HG03097 (cell line): ENCODE data around the gene ANO6.
A peak's percentile ranks its signal among the peaks of the same experiment; 100 is the strongest.
"Not testable (repeated sequence)": the region's sequence is repeated elsewhere in the genome, so short reads cannot be mapped to it uniquely, and the experiment has no call there.

Experiments
- ATAC-seq: cut with Tn5 transposase; IDR thresholded peaks from one replicate; pipeline ENCODE4 v1.9.1; 2021; ENCODE audit not compliant: unreplicated experiment, low FRiP score

Gene ANO6

DNA sequence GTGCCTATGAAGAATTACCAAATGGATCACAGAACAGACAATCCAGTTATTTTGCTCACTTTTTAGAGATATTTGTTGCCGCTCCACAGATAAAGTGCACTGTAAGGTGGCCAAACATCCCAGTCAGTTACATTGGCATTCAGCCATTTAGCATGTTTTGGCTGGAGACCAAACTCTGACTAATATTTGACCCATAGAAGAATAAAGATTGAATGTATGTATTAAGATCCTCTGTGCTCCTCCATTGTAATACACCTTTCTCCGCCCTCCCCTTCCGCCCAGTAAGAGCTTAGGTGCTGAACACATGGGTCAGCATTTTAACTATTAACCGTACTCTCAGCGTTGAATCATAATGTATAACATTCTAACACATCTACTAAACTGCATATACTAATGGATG is 163.4 kb downstream of the ANO6 start:
- no peak for ATAC-seq

DNA sequence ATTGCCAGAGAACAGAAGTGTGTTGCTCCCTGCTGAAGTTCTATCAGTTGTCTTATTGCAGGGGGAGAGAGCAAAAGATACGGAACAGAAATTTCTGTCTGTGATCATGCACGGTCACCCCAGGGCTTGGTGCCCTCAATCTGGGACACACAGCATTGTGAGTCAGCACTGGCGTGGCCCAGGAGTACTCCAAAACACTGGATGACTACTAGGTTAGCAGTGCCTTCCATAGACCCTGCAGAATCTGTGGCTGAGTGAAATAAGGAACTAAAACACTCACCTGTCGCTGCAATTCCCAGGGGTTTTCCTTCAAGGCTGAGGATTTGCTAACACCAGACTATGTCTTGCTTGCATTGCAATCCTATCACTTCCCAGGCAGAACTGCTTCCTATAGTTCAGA is 165.5 kb downstream of the ANO6 start:
- ATAC-seq: no peak

DNA sequence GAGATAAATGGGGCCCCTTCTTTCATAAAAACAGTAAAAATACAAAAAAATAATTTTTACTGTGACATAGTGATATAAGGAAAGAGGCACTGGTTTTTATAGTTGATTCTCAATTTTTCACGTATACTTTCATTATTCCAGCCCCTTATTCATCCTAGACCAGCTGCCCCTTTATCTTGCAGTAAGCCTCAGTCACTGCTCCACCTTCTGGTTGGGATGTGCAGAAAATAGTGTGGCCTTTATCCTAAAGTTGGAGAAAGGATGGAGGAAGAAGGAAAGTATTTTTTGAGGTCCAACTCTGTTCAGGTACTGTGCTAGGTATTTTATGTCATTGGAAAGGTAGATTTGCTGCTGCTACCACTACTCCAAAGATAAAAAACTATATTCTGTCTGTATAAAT is 172.7 kb downstream of the ANO6 start:
- no peak for ATAC-seq

DNA sequence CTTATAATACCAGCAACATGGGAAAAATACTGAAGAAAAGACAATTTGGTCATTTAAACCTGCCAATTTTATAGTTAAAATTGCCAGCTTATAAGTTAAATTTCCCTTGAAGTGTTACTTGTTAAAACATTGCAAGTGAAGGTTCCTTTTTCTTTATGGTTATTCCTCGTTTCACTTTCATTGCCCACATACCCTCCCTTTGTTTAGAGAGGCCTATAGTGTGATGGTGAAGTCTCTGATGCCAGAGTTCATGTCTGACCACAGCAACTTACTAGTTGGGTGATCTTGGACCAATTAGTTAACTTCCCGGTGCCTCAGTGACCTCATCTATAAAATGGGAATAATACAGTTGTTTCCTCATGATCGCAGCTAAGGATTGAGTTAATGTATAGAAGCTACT is 173.5 kb downstream of the ANO6 start:
- ATAC-seq: no peak

DNA sequence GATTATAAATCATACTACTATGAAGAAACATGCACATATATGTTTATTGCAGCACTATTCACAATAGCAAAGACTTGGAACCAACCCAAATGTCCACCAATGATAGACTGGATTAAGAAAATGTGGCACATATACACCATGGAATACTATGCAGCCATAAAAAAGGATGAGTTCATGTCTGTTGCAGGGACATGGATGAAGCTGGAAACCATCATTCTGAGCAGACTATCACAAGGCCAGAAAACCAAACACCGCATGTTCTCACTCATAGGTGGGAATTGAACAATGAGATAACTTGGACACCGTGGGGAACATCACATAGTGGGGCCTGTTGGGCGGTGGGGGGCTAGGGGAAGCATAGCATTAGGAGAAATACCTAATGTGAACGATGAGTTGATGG is 181.6 kb downstream of the ANO6 start:
- not testable (repeated sequence) for ATAC-seq

DNA sequence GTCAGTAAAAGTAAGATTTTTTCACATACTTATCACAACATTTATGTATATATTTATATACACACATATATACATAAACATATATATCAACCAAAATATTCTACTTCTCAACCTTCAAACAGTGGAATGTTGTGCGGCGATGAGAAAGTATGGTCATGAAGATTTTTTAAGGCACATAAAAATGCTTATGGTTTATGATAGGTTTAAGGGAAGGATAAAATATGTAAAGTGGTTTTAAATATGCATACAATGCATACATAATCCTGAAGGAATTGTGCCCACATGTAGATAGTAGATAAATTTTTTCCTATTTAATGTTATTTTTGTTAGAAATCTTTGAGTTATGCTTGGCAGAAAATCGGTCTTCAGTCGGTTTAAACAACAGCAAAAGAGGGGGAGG is 182.7 kb downstream of the ANO6 start:
- no peak for ATAC-seq

DNA sequence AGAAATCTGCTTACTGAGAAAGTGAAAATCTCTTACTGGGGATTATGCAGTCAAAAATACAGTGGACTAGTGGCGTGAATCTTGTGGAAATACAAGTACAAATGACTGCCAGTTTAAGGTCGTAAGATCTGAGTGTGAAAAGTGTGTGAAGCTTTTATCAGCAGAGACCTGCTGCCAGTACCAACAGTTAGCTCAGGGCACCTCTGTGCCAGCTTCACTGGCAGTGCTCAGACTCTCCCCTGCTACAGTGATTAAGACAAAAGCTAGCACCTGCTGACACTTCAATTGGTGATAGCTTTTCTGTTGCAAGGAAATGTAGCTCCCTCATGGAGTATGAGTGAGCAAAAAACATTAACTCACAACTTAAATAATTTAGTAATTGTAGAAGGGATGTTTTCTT is 185.1 kb downstream of the ANO6 start:
- ATAC-seq: no peak

DNA sequence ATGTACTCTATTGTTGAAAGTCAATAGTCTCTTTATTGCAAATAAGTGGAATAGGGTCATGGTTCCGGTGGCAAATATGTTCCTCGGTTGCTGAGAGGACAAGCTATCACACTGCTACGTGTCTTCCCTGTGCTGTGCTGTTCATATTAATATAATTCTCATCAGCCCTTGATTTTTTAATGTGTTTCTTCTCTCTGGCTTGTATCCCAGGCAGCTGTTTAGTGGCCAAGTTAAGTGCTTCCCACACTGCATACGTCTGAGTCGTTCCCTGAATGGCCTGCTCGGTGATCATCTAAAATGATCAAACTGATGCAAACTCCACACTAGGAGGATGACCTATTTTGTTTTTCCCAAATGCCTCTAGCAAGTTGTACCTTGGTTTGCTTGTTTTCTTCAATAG is 186.4 kb downstream of the ANO6 start:
- ATAC-seq: no peak

DNA sequence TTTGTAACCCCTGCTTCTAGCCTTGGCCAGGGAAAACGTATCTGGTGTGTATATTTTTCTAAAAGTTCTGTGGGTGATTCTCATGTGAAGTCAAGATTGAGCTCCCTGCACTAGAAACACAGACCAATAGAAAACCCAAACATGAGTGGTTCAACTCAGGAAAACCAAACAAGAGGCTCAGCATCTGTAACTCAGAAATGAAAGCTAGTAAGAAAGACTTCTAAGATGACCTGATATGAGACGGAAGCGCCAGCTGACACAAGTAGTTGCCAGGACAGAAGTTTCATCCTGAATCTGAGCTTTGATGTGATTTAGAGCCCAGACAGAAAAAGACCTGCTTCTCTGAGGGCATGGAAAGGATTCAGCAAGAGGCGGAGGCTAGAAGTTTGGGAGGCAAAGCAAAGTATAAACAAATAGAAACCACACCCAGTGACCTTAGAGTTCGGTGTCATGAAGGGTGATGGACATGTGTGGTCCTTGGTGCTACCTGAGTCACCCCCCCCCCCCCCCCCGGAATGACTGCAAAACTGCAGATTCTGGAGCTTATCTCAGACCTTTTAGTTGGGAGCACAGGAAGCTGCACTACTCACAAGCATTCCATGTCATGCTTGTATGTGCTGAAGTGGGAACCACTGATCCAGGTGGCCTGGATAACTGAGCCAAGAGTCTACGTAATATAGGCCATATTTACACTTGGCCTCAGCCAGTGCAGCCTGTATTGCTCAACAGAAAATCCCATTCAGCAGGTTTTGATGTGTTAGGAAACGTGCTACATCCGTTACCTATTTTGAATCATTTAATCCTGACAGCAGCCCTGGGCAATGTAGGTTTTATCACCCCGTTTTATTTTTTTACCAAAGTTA is 191.3 kb downstream of the ANO6 start:
- no peak for ATAC-seq

DNA sequence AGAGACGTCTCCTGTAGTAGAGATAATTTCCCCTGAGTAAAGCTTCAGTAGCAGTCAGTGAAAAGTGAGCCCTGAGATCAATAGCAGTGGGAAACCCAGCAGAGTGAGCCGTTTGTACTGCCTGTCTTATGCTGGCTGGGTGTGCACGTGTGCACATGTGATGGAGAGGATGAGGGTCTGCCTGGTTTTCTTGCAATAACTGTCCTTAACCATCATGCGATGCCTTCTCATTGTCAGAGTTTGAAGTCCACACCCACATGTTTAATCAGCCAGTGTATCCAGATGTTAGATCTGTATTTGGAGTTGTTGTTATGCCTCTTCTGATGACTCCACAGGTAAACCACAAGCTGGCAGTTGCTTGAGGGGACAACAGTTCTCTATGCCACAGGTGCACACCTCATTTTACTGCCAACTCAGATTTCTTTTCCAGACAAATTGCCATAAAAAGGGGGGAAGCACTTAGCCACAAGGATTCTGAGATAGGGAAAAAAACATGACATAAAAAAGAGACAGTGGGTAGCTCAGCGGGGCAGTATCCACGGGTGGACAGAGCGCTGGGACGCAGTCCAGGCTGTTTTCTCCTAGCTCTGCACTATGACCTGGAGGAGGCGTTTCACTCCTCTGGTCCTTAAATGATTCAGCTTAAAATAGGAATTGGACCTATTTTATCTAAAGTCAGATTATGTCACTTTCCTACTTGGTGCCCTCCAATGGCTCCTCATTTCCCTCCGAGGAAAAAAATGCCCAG is 192.3 kb downstream of the ANO6 start:
- ATAC-seq: no peak

DNA sequence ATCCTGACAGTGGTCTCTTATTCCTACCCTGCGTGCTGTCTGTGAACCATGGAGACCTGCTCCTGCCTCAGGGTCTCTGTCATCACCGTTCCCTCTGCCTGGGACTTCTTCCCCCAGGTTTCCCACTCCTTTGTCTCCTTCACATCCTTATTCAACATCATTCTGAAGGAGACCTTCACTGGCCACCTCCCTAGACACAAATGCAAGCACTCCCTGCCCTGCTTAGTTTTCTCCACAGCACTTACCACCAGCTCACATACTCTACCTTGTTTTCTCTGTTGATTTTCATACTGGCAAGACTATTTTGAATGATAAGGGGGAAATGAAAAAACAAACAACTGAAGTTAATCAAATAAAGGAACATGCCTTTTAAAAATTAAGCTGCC is 192.8 kb downstream of the ANO6 start:
- ATAC-seq: no peak

DNA sequence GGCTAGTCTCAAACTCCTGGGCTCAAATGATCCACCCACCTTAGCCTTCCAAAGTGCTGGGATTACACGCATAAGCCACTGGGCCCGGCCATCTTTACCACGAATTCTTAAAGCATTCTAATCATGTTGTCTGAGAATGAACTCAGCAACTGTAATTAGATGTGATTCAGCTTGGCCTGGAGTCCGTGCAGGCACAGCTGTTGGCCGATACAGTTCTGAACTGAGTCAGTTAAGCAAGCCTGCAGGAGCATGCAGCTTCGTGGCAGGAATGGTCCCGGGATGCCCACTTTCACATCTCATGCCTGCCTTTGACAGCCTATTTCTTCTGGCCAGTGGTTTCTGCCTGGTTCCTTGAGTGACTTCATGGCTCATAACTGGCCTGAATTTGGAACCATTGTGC is 194.1 kb downstream of the ANO6 start:
- ATAC-seq: no peak

DNA sequence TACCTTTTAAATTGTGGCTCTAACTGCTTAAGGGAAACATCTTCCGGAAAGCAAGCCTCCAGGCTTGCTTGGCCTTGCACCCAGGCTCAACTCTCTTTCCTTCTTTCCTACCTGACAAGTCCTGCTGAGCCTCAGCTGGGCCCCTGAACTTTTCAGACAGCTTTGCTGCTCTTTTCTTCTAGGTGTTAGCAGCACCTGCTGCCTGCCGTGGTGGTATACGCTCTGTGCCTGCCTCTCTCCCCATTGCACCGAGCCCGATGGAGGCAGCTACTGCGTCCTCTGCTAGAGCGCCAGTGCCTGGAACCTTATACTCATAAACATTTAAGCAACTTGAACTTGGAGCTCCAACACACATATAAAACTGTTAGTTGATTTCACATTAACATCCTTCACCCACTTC is 195.7 kb downstream of the ANO6 start:
- ATAC-seq: no peak

DNA sequence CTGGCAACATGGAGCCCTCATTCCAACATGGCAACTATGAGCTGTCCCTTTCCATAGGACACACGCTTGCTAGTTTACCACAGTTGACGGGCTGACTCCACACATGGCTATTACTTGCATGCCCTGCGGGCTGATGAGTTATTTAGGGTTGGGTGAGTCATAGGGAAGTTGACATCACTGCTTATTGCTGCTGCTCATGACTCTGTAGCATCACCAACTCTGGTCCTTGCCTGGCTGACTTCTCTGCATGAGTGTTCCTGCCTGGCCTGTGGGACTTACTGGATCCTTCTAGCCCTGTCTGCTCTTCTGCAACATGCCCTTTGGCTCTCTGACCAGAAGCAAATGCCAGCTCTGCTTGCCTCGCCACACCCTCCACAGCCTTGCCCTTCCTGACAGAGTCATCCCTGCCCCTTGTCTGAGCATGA is 199.5 kb downstream of the ANO6 start:
- ATAC-seq: peak; percentile 66

DNA sequence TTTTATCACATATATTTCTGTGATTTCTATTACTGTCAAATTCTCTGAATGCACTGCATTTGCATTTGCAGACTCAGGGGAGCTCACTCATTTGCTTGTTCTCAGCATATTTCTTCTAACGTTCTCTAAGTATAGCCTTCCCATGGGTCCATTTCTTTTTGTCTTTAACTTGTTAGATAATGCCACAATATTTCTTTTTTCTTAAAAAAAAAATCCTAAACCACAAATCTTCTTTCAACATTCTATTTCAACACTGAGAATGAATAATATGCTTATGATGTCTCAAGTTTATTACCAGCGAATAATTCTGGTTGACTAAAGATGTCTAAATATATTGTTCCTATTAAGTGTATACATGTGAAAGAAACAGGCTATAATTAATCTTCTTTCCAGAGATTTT is 200.2 kb downstream of the ANO6 start:
- no peak for ATAC-seq

DNA sequence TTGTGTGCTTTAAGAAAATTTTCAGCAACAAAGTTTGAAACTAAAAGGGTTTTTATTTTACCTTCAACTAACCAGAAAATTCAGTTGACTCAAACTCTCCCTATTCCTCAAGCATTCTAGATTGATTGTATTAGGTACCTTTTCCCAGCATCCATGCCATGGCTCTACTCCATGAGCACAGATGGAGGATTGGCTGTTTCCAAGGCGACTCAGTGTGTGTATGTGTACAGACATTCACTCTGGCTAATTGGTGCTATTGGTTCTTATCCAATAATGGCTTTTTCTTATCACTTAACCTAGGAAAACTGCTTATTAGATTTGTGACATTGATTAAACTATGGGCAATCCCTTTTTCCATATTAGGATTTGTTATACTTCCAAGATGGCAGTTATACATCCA is 202.6 kb downstream of the ANO6 start:
- ATAC-seq: no peak

DNA sequence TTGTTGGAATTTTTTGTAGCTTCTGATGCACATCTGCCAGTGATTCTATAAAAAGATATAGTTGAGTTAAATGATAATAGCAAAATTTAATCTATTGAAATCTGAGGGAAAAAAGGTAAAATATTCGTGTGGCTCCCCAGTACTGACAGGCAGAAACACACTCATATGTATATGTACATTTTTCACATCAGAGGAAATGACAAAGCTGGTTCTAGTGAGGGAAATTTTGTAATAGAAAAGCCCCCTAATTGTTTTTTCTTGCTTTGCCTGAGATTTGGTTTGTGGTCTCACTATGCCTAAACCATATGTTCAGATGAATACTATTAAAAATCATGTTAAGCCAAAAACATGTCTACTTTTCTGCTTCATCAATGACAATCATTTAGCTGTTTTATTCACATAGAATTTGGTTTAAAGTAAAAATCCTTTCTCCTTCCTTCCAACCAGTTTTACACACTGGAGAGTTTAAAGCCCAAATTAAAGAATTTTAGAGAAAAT is 203.5 kb downstream of the ANO6 start:
- no peak for ATAC-seq

DNA sequence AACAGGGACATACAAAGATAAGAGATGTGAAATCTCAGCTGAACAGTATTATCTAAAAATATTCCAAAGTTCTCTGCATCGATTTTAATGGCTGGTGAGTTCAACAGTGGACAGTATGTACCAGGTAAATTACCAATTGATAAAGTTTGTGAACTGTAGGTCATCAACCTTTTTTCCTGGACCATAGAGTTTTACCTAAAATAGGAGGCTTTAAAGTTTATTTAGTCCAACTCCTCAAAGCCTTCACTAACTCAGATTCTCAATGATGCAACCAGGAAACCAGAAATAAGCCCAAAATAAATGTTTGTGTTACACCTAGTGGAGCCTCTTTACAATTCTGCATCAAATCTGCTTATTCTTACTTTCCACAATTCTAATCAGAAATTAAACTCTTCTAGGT is 205.8 kb downstream of the ANO6 start:
- ATAC-seq: no peak

DNA sequence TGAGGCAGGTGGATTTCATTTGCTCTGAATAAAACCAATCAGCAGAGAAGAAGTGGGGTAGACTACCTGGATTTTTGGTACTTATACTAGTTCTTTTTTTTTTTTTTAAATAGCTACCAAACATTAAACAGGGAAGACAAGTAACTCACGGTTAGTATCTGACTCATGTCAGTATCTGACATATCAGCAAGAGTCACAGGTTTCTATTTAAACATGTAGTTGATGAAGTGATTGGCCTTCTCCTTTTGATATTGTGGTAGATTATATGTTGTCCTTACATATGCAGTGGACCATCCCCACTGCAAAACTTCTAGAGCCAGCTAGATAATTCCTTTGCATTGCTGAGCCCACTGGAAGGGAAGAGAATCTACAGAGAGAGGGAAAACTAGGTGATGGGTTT is 208.0 kb downstream of the ANO6 start:
- ATAC-seq: no peak

DNA sequence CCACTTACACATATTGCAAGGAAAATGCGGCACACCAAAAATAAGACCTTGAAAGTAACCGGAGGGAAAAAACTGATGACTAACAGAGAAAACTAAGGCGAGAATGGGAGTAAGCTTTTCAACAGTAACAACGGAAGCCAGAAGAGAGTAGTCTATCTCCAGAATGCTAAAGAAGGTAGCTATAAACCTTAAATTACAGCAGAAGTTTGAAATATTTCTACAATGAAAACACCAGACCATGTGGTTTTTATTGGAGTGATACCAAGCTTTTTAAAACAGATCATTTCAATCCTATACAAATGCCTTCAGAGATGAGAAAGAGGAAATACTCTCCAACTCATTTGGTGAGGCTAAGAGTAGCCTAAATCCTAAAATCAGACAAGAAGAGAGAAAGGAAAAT is 209.5 kb downstream of the ANO6 start:
- no peak for ATAC-seq

DNA sequence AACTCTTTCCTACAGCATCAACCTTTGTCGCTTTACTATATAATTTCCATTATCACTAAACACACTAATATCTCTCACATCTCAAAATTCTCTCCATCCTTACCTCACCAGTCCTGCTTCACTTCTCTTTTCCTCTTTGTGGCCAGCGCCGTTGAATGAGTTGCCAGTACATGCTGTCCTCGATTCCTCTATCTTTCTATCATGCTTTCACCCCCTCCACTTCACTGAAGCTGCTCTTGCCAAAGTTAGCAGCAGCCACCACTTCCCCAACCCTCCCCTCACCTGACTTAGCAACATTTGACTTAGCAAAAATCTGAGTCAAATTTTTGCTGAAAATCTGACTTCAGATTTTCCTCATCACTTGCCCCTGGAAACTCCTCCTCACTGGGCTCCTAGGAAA is 210.4 kb downstream of the ANO6 start:
- no peak for ATAC-seq

DNA sequence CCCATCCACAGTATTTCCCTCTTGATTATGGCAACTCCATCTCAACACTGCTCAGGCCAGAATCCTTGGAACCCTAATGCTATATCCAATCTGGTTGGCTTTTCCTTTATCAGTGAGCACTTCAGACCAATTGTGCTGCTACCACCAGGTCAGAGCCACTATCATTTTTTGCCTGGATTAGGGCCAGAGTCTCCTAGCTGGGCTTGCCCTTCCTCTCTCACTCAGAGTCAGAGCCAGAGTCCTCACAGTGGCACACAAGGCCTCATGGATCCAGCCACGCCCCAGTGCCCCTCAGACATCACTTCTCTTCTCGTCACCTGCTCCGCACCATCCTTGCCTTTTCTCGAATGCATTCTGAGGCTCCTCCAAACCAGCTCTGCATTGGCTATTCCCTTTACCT is 211.1 kb downstream of the ANO6 start:
- no peak for ATAC-seq
